ENCODE data around the gene KRTAP4-5.

DNA sequence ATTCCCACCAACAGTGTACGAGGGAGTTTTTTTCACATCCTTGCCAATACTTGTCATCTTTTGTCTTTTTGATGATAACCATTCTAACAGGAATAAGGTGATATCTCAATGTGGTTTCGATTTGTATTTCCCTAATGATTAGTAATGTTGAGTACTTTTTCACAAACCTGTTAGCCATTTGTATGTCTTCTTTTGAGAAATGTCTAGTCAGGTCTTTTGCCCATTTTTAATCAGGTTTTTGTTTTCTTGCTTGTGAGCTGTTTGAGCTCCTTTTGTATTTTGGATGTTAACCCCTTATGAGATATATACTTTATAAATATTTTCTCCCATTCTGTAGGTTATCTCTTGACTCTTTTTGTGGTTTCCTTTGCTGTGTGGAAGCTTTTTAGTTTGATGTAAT lies 1.9 kb upstream of the KRTAP4-5 start:
- TF ChIP-seq, protein P1, sequence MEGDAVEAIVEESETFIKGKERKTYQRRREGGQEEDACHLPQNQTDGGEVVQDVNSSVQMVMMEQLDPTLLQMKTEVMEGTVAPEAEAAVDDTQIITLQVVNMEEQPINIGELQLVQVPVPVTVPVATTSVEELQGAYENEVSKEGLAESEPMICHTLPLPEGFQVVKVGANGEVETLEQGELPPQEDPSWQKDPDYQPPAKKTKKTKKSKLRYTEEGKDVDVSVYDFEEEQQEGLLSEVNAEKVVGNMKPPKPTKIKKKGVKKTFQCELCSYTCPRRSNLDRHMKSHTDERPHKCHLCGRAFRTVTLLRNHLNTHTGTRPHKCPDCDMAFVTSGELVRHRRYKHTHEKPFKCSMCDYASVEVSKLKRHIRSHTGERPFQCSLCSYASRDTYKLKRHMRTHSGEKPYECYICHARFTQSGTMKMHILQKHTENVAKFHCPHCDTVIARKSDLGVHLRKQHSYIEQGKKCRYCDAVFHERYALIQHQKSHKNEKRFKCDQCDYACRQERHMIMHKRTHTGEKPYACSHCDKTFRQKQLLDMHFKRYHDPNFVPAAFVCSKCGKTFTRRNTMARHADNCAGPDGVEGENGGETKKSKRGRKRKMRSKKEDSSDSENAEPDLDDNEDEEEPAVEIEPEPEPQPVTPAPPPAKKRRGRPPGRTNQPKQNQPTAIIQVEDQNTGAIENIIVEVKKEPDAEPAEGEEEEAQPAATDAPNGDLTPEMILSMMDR (IDR thresholded peaks at IDR 0.05; ENCODE audit: low read depth, low read length): no peak
- no peak for TF ChIP-seq POLR2A (IDR thresholded peaks at IDR 0.05; ENCODE audit: extremely low read depth, insufficient read length)
- TF ChIP-seq MYC (IDR thresholded peaks at IDR 0.05; ENCODE audit: low read depth, low read length): no peak
- TF ChIP-seq, protein P2, sequence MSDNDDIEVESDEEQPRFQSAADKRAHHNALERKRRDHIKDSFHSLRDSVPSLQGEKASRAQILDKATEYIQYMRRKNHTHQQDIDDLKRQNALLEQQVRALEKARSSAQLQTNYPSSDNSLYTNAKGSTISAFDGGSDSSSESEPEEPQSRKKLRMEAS (IDR thresholded peaks at IDR 0.05; ENCODE audit: low read depth, low read length): no peak
